Subcutaneous abdominal adipose tissue (tissue), 5 donors: Measurements from ENCODE around the gene RTEL1.

Source experiments
- H3K27ac ChIP-seq: one replicate; pipeline ENCODE4 v1.7.0; 2013; ENCODE audit warnings: low read depth, mild to moderate bottlenecking, inconsistent platforms, low read length, moderate library complexity
- H3K27me3 ChIP-seq, 5 donors: one replicate each; pipeline ENCODE4 v1.7.0; 2013; ENCODE audit warnings: low read length in 5 of 5, inconsistent platforms in 1 of 5; ENCODE audit not compliant: control insufficient read depth in 5 of 5, insufficient read depth in 4 of 5
- H3K36me3 ChIP-seq, 5 donors: one replicate each; pipeline ENCODE4 v1.7.0; 2013; ENCODE audit warnings: low read length in 5 of 5; ENCODE audit not compliant: control insufficient read depth in 5 of 5, insufficient read depth in 5 of 5
- H3K4me1 ChIP-seq, 5 donors: one replicate each; pipeline ENCODE4 v1.7.0; 2013; ENCODE audit warnings: low read length in 5 of 5, mild to moderate bottlenecking in 3 of 5, moderate library complexity in 1 of 5; ENCODE audit not compliant: control insufficient read depth in 5 of 5, insufficient read depth in 5 of 5
- H3K4me3 ChIP-seq, 5 donors: one replicate each; pipeline ENCODE4 v1.7.0; 2013; ENCODE audit warnings: low read length in 5 of 5, low read depth in 1 of 5
- H3K9ac ChIP-seq, 5 donors: one replicate each; pipeline ENCODE4 v1.7.0; 2013; ENCODE audit warnings: low read length in 5 of 5, mild to moderate bottlenecking in 4 of 5, moderate library complexity in 3 of 5
- H3K9me3 ChIP-seq, 5 donors: one replicate each; pipeline ENCODE4 v1.7.0; 2013; ENCODE audit warnings: low read length in 5 of 5; ENCODE audit not compliant: control insufficient read depth in 5 of 5
- donor health status: healthy.
- donor health status: healthy.
- donor health status: healthy.
- donor health status: healthy.
- donor health status: healthy.

The RTEL1 gene

DNA sequence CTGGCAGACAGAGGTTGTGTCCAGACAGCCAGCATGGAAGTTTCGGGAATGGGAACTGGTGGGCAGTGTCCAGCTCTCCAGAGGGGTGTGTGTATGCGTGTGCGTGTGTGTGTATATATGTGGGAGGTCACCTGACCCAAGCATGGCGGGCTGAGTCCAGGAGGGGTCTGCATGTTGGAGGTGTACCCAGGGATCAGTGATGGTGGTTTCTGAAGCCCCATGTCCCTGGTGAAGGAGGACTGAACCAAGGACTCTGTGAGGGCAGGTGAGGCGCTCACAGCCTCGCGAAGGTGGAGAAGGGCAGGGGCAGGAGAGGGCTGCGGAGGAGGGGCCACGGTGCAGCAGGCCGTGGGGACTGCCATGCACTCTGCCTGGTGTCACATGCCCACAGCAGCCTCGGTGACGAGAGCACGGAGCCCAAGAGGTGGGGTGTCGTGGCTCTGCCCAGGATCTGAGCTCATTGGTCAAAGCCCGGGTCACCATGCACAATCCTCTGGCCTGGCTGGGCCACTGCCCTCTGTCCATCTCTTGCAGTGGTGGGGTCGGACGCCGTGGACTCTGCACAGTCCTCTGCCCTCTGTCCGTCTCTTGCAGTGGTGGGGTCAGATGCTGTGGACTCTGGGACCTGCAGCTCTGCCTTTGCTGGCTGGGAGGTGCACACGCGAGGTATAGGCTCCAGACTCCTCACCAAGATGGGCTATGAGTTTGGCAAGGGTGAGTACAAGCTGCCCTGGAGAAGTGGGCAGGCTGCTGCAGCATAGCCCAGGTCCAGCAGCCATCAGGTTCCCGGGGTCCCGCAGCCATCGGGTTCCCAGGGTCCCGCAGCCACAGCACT, 76.2 kb downstream of the RTEL1 start:
- Histone ChIP-seq H3K9ac (no peak overlapping the region), H3K4me1 (peaks cover 2 to 33% (median 16%) of the 10 kb centered on the region in 5 donors), H3K27me3 (no peaks in the 10 kb centered on the region), H3K4me3 (no peak overlapping the region), H3K36me3 (peaks cover 0 to 51% (median 29%) of the 10 kb centered on the region in 5 donors), H3K27ac (no peak overlapping the region), H3K9me3 (no peaks in the 10 kb centered on the region)

DNA sequence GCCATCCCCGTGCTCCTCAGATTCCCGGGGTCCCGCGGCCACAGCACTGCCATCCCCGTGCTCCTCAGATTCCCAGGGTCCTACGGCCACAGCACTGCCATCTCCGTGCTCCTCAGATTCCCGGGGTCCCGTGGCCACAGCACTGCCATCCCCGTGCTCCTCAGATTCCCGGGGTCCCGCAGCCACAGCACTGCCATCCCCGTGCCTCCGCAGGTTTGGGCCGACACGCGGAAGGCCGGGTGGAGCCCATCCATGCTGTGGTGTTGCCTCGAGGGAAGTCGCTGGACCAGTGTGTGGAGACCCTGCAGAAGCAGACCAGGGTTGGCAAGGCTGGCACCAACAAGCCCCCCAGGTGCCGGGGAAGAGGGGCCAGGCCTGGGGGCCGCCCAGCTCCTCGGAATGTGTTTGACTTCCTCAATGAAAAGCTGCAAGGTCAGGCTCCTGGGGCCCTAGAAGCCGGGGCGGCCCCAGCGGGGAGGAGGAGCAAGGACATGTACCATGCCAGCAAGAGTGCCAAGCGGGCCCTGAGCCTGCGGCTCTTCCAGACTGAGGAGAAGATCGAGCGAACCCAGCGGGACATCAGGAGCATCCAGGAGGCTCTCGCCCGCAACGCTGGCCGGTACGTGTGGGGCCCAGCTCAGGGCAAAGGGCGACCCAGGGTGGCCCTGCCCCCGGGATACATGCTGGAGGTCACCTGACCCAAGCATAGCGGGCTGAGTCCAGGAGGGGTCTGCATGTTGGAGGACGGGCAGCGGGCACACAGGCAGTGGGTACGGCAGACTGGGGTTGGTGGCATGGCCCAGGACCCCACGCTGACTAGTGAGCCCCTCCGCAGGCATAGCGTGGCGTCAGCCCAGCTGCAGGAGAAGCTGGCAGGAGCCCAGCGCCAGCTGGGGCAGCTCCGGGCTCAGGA, 77.1 kb downstream of the RTEL1 start:
- H3K27ac ChIP-seq: no peak overlapping the region
- H3K9ac ChIP-seq: no peak overlapping the region
- no peaks in the 10 kb centered on the region for H3K27me3 ChIP-seq
- no peak overlapping the region for H3K4me3 ChIP-seq
- peaks cover 0 to 51% (median 29%) of the 10 kb centered on the region in 5 donors for H3K36me3 ChIP-seq
- H3K4me1 ChIP-seq: peaks cover 2 to 33% (median 16%) of the 10 kb centered on the region in 5 donors
- no peaks in the 10 kb centered on the region for H3K9me3 ChIP-seq

DNA sequence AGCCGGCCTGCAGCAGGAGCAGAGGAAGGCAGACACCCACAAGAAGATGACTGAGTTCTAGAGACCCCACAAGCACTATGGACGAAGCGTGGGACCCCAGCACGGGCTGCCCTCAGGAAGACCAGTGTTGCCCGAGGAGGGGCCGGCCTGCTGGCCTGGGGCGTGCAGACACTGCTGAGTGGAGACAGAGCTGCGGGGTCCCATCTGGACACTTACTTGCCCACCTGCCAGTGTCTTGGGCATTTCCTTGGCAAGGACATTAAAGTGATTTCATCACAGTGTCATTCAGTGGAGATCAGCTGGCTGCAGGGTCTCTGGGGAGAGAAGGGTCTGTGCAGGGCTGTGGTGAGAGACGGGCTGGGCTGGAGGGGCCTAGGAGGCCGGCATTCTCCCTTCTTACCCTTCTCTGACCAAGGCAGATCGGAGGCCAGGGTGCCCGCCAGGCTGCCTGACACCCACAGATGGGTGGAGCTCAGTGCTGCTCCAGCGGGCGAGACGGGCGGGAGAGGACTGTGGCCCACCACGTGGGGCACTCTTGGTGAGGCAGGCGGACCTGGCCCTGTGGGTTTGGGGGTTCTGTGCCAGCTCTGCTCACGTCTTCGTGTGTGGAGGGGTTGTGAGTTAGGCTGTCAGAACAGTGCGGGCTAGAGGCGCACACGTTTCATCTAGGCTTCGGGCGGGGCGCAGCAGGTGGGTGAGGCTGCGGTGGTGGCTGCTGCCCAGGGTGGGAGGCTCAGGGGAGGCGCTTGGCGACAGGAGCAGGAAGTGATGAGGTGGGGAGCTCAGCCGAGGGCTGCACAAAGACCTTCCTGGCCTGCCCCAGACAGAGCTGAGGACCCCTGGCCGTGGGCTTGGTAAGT, 78.0 kb downstream of the RTEL1 start, which contains the start of gene LIME1:
TSS of gene LIME1 (plus strand) at position 806 of the 860 bp plus-strand sequence. CDS start 886 bp downstream, outside the sequence.
- Histone ChIP-seq H3K27me3 (no peaks in the 10 kb centered on the region), H3K36me3 (peaks cover 0 to 47% (median 29%) of the 10 kb centered on the region in 5 donors), H3K27ac (no peak within 1 kb of the TSS), H3K9me3 (no peaks in the 10 kb centered on the region), H3K4me3 (peak within 1 kb of the TSS in 2 of 5 donors; percentile 6 to 32), H3K4me1 (peaks cover 2 to 39% (median 25%) of the 10 kb centered on the region in 5 donors), H3K9ac (no peak within 1 kb of the TSS)

DNA sequence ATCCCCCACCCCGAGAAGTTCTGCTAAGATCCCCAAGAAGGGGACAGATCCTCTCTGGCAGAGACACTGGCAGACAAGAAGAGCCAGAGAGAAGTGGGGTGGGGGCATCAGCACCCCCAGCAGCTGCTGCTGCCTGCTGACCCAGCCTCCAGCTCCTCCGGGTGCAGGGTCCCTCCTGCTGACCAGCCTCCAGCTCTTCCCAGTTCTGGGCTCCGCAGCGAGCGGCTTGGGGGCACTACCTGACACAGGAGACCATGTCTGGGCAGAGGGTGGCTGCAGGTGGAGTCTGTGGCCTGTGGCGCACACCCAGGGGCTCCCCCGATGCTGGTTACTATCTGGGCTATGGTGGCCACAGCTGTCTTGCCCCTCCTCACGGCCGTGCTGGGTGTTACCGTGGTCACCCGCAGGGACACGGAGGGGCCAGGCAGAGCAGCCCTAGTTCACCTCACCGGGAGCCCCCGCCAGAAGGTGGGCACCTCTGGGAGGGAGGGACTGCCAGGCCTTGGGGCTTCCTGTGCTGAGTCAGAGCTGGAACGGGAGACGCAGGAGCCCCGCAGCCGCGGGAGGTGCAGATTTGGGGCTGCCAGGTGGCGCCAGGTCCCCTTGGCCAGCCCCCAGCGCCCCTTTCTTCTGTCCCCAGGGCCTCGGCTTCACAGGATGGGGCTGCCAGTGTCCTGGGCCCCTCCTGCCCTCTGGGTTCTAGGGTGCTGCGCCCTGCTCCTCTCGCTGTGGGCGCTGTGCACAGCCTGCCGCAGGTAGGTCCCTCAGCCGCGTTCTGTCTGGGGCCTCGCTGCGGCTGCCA, 79.0 kb downstream of the RTEL1 start:
- Histone ChIP-seq H3K27ac (no peak overlapping the region), H3K27me3 (no peaks in the 10 kb centered on the region), H3K36me3 (peaks cover 0 to 41% (median 29%) of the 10 kb centered on the region in 5 donors), H3K9me3 (no peaks in the 10 kb centered on the region), H3K9ac (no peak overlapping the region), H3K4me3 (peak overlapping the region in 2 of 5 donors; percentile 6 to 32), H3K4me1 (peaks cover 2 to 49% (median 35%) of the 10 kb centered on the region in 5 donors)

DNA sequence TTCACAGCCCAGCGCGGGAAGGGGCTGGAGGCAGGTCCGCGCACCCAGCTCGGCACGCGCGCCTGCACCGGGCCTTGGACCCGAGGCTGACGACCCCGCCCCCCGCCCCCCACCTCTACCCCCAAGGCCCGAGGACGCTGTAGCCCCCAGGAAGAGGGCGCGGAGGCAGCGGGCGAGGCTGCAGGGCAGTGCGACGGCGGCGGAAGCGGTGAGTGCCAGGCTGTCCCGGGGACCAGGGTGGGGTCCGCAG, 79.5 kb downstream of the RTEL1 start:
- Histone ChIP-seq H3K9ac (no peak overlapping the region), H3K4me3 (peak overlapping the region in 3 of 5 donors; percentile 6 to 71 (median 39)), H3K9me3 (no peaks in the 10 kb centered on the region), H3K4me1 (peaks cover 2 to 54% (median 37%) of the 10 kb centered on the region in 5 donors), H3K27me3 (no peaks in the 10 kb centered on the region), H3K36me3 (peaks cover 0 to 45% (median 30%) of the 10 kb centered on the region in 5 donors), H3K27ac (no peak overlapping the region)

DNA sequence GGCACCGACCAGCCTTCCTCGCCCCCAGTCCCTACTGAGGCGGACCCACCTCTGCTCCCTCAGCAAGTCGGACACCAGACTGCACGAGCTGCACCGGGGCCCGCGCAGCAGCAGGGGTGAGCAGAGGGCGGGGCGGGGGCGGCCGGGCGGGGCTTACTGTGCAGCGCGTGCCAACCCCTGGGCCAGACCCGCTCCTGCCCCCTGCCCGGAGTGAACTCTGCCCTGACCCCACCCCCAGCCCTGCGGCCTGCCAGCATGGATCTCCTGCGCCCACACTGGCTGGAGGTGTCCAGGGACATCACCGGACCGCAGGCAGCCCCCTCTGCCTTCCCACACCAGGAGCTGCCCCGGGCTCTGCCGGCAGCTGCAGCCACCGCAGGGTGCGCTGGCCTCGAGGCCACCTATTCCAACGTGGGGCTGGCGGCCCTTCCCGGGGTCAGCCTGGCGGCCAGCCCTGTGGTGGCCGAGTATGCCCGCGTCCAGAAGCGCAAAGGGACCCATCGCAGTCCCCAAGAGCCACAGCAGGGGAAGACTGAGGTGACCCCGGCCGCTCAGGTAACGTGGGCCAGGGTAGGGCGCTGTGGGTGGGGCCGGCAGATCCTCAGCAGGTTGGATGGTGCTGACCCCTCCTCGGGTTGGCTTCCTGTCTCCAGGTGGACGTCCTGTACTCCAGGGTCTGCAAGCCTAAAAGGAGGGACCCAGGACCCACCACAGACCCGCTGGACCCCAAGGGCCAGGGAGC, 80.0 kb downstream of the RTEL1 start:
- peak overlapping the region in 4 of 5 donors; percentile 26 to 73 (median 55) for H3K4me3 ChIP-seq
- peak overlapping the region in 3 of 5 donors; percentile 30 to 75 (median 53) for H3K9ac ChIP-seq
- H3K27ac ChIP-seq: no peak overlapping the region
- peaks cover 2 to 56% (median 37%) of the 10 kb centered on the region in 5 donors for H3K4me1 ChIP-seq
- peaks cover 0 to 45% (median 34%) of the 10 kb centered on the region in 5 donors for H3K36me3 ChIP-seq
- H3K9me3 ChIP-seq: no peaks in the 10 kb centered on the region
- no peaks in the 10 kb centered on the region for H3K27me3 ChIP-seq

DNA sequence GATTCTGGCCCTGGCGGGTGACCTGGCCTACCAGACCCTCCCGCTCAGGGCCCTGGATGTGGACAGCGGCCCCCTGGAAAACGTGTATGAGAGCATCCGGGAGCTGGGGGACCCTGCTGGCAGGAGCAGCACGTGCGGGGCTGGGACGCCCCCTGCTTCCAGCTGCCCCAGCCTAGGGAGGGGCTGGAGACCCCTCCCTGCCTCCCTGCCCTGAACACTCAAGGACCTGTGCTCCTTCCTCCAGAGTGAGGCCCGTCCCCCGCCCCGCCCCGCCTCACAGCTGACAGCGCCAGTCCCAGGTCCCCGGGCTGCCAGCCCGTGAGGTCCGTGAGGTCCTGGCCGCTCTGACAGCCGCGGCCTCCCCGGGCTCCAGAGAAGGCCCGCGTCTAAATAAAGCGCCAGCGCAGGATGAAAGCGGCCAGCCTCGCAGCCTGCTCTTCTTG, 80.6 kb downstream of the RTEL1 start:
- Histone ChIP-seq H3K9ac (peak overlapping the region in 4 of 5 donors; percentile 53 to 76 (median 68)), H3K4me1 (peaks cover 2 to 60% (median 38%) of the 10 kb centered on the region in 5 donors), H3K36me3 (peaks cover 0 to 45% (median 35%) of the 10 kb centered on the region in 5 donors), H3K27ac (peak overlapping the region; percentile 62), H3K27me3 (no peaks in the 10 kb centered on the region), H3K4me3 (peak overlapping the region in 4 of 5 donors; percentile 61 to 73 (median 69)), H3K9me3 (no peaks in the 10 kb centered on the region)

DNA sequence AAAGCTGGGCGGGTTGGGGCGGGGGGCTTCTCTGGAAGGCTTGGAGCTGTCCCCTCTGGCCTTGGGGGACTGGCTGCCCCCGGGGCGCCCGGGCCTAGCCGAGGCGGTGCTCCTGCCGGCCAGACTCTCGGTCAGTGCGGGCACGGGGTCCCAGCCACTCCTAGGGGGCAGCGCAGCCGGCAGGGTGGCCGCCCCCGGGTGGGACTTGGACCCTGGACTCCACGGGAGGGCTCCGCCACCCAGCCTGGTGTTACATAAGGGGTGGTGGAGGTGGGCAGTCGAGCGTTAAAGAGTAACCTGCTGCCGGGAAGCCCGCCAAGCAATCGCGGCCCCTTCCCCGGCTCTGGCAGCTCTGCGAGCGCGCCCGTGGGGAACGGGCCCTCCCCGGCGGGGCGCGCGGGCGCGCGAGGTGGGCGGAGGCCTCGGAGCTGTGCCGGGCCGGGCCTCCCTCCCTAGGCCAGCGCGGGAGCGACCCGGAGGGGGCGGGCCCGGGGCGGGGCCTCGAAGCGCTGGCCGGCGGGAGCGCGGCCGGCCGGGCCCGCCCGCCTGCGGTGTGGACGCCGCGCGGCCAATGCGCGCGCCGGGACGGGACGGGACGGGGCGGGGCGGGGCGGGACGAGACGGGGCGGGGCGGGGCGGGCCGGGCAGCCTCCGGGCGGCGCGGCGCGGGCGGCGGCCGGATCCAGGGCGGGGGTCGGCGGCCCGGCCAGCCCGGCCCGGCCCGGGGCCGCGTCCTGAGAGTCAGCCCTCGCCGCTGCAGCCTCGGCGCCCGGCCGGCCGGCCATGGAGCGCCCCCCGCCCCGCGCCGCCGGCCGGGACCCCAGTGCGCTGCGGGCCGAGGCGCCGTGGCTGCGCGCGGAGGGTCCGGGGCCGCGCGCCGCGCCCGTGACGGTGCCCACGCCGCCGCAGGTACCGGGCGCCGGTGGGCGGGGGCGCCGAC, 81.3 kb downstream of the RTEL1 start, which contains the start of gene SLC2A4RG:
TSS of gene SLC2A4RG (plus strand) at position 647 of the 940 bp plus-strand sequence. CDS start at position 784, 137 bp downstream.
- Histone ChIP-seq H3K9ac (peak within 1 kb of the TSS in 4 of 5 donors; percentile 62 to 80 (median 71)), H3K4me3 (peak within 1 kb of the TSS; percentile 63 to 76 (median 71)), H3K36me3 (peaks cover 0 to 43% (median 31%) of the 10 kb centered on the region in 5 donors), H3K27me3 (no peaks in the 10 kb centered on the region), H3K9me3 (no peaks in the 10 kb centered on the region), H3K4me1 (peaks cover 2 to 65% (median 45%) of the 10 kb centered on the region in 5 donors), H3K27ac (peak within 1 kb of the TSS; percentile 65)
